Measurements from ENCODE around the gene PCSK2.

The PCSK2 gene

DNA sequence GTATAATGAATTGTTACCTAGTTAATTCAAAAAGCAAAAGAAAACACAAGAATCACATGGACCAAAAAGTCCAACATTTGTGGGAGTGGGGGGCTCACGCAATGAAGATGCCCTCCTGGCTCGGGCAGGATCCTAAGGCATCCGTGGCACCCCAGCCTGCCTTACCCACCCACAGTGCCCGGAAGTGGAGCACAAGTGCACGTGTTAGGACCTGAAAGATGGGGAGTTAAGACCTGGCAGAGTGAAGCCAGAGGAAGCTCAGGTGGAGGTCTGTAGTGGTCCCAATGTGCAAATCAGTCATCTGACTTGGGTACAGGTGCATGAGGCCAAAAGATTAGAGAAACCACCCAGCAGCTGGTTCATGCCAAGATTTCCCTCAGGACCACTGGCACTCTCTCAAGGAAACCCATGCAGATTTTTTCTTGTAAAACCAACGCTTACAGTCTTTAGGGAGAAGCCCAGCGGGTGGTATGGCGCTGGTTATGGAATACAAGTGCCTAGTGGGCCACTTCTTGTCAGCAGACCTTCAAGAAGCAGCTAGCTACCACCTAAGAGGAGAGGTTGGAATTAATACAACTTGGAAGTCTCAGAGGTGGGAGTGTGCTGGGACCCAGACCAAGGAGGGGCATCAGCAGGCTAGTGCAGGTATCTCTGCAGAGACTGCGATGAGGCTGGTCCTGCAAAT, 262.2 kb downstream of the PCSK2 start:
- no peak overlapping the region for H2AFZ ChIP-seq (ENCODE audit: low read length)
- no peak overlapping the region for H3K27ac ChIP-seq (ENCODE audit: low read length)
- no peaks in the 10 kb centered on the region for H3K9me3 ChIP-seq (replicated peaks; ENCODE audit: insufficient read depth, low read length)
- no peaks in the 10 kb centered on the region for H3F3A ChIP-seq (ENCODE audit: insufficient read depth, low read length)
- H3K4me2 ChIP-seq (ENCODE audit: low read depth, low read length), result no peak overlapping the region
- H3K9me2 ChIP-seq (replicated peaks; ENCODE audit: insufficient read depth, low read length), result no peaks in the 10 kb centered on the region
- no peaks in the 10 kb centered on the region for H3K79me2 ChIP-seq (ENCODE audit: low read length)
- no peaks in the 10 kb centered on the region for H3K4me1 ChIP-seq (ENCODE audit: low read length)
- H3K27me3 ChIP-seq (replicated peaks; ENCODE audit: insufficient read depth, low read length), result no peaks in the 10 kb centered on the region
- H4K20me1 ChIP-seq (ENCODE audit: insufficient read depth, low read length), result no peaks in the 10 kb centered on the region
- TF ChIP-seq, protein P1, sequence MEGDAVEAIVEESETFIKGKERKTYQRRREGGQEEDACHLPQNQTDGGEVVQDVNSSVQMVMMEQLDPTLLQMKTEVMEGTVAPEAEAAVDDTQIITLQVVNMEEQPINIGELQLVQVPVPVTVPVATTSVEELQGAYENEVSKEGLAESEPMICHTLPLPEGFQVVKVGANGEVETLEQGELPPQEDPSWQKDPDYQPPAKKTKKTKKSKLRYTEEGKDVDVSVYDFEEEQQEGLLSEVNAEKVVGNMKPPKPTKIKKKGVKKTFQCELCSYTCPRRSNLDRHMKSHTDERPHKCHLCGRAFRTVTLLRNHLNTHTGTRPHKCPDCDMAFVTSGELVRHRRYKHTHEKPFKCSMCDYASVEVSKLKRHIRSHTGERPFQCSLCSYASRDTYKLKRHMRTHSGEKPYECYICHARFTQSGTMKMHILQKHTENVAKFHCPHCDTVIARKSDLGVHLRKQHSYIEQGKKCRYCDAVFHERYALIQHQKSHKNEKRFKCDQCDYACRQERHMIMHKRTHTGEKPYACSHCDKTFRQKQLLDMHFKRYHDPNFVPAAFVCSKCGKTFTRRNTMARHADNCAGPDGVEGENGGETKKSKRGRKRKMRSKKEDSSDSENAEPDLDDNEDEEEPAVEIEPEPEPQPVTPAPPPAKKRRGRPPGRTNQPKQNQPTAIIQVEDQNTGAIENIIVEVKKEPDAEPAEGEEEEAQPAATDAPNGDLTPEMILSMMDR (IDR thresholded peaks at IDR 0.05; ENCODE audit: low read length), result no peak
- TF ChIP-seq EZH2phosphoT487 (IDR thresholded peaks at IDR 0.05; ENCODE audit: low read length) (no peak), EZH2 (optimal IDR thresholded peaks at IDR 0.05; ENCODE audit: low read depth, low read length) (no peak)
- H3K9ac ChIP-seq (ENCODE audit: low read length), result no peak overlapping the region
- no peak overlapping the region for H3K4me3 ChIP-seq (ENCODE audit: low read length)
- DNase-seq, result no peak
- no peaks in the 10 kb centered on the region for H3K36me3 ChIP-seq (replicated peaks; ENCODE audit: insufficient read depth, low read length)

DNA sequence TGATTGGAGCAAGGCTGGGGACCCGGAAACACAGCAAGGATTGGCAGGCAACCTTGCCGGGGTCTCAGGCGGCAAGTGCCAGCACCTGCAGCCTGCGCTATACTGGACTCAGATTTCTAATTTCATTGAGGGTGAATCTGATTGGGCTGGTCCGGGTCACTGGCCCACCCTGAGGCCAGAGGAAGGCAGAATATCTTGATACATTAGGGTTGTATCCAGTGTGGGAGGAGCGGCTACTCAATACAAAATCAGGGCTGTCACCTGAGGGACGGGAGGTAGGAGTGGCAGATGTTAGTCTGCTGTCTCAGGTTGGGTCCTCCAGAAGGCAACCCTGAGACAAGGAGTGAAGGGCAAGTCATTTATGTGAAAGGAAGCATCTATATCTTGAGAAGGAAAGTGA, 263.7 kb downstream of the PCSK2 start:
- no peaks in the 10 kb centered on the region for H3K27me3 ChIP-seq (replicated peaks; ENCODE audit: insufficient read depth, low read length)
- H3K79me2 ChIP-seq (ENCODE audit: low read length), result no peaks in the 10 kb centered on the region
- no peak overlapping the region for H3K27ac ChIP-seq (ENCODE audit: low read length)
- no peak overlapping the region for H3K4me3 ChIP-seq (ENCODE audit: low read length)
- H3K9ac ChIP-seq (ENCODE audit: low read length), result no peak overlapping the region
- no peaks in the 10 kb centered on the region for H4K20me1 ChIP-seq (ENCODE audit: insufficient read depth, low read length)
- no peaks in the 10 kb centered on the region for H3K36me3 ChIP-seq (replicated peaks; ENCODE audit: insufficient read depth, low read length)
- no peak overlapping the region for H2AFZ ChIP-seq (ENCODE audit: low read length)
- no peak for DNase-seq
- no peaks in the 10 kb centered on the region for H3K9me2 ChIP-seq (replicated peaks; ENCODE audit: insufficient read depth, low read length)
- H3K9me3 ChIP-seq (replicated peaks; ENCODE audit: insufficient read depth, low read length), result no peaks in the 10 kb centered on the region
- no peak overlapping the region for H3K4me2 ChIP-seq (ENCODE audit: low read depth, low read length)
- H3F3A ChIP-seq (ENCODE audit: insufficient read depth, low read length), result no peaks in the 10 kb centered on the region
- no peaks in the 10 kb centered on the region for H3K4me1 ChIP-seq (ENCODE audit: low read length)
- TF ChIP-seq EZH2 (optimal IDR thresholded peaks at IDR 0.05; ENCODE audit: low read depth, low read length) (no peak), EZH2phosphoT487 (IDR thresholded peaks at IDR 0.05; ENCODE audit: low read length) (no peak)
- TF ChIP-seq, protein P1 (IDR thresholded peaks at IDR 0.05; ENCODE audit: low read length), result no peak

DNA sequence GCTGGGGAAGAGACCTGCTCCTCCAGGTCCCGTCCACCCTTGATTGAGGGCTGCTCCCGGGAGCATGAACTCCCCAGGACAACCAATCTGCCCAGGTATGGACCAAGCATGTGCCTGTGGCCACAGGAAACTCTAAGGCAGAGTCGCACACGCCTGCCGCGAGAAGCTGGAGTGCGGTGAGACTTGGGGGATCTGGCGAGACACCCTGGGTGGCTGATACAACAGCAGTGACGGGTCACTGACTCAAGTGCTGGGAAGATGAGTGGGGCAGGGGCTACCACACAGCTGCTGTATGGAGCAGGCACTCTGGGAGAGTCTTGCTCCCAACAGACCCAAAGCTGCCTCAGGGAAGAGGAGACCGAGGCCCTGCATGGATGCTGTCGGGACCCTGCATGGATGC, 264.2 kb downstream of the PCSK2 start:
- Histone ChIP-seq H3K4me1 (ENCODE audit: low read length) (no peaks in the 10 kb centered on the region), H4K20me1 (ENCODE audit: insufficient read depth, low read length) (no peaks in the 10 kb centered on the region), H3K36me3 (replicated peaks; ENCODE audit: insufficient read depth, low read length) (no peaks in the 10 kb centered on the region), H3K79me2 (ENCODE audit: low read length) (no peaks in the 10 kb centered on the region), H2AFZ (ENCODE audit: low read length) (no peak overlapping the region), H3F3A (ENCODE audit: insufficient read depth, low read length) (no peaks in the 10 kb centered on the region), H3K4me3 (ENCODE audit: low read length) (no peak overlapping the region), H3K4me2 (ENCODE audit: low read depth, low read length) (no peak overlapping the region), H3K27ac (ENCODE audit: low read length) (no peak overlapping the region), H3K9ac (ENCODE audit: low read length) (no peak overlapping the region), H3K9me3 (replicated peaks; ENCODE audit: insufficient read depth, low read length) (no peaks in the 10 kb centered on the region), H3K9me2 (replicated peaks; ENCODE audit: insufficient read depth, low read length) (no peaks in the 10 kb centered on the region), H3K27me3 (replicated peaks; ENCODE audit: insufficient read depth, low read length) (no peaks in the 10 kb centered on the region)
- TF ChIP-seq, protein P1 (IDR thresholded peaks at IDR 0.05; ENCODE audit: low read length), result no peak
- no peak for TF ChIP-seq EZH2 (optimal IDR thresholded peaks at IDR 0.05; ENCODE audit: low read depth, low read length)
- TF ChIP-seq EZH2phosphoT487 (IDR thresholded peaks at IDR 0.05; ENCODE audit: low read length), result no peak
- DNase-seq, result no peak
